ENCODE data around the gene PRPF39. TPM values are rescaled to one million over a fixed set of nuclear protein-coding genes. Genes with fewer than 3 reads are reported as not detected.

Gene PRPF39
- total and polyA plus RNA-seq, 8 donors = 7.5 to 148 (median 31.8) TPM

- Histone ChIP-seq H3K4me3 (no peak overlapping the region), H3K36me3 (peaks cover 0 to 6% (median 2%) of the 10 kb centered on the region in 4 donors), H3K27me3 (no peaks in the 10 kb centered on the region), H3K4me1 (no peaks in the 10 kb centered on the region), H3K27ac (no peak overlapping the region), H3K9me3 (no peaks in the 10 kb centered on the region)
- no peak for DNase-seq
- TF ChIP-seq POLR2AphosphoS5 (IDR thresholded peaks at IDR 0.05) (no peak), CTCF (IDR thresholded peaks at IDR 0.05) (no peak), EP300 (IDR thresholded peaks at IDR 0.05) (no peak), POLR2A (IDR thresholded peaks at IDR 0.05) (no peak)
- intact Hi-C loops (cut with DNase I; ENCODE audit: low total_unique reads) = no loop called here
These were observed 72.2 kb downstream of the PRPF39 start for GRCh38 chr14:45156067-45156466.

Small RNA genes lying within 50 kb of the gene (small RNA-seq; reads per million reads assigned to genes)
- gene RF00151 (0 to 0.07 (median 0) reads per million in 4 donors), gene SNORD127 (4,722 to 12,837 (median 9,814) reads per million in 4 donors)

Other genes starting within 250 kb of the PRPF39 start
- gene KLHL28, start 122.2 kb upstream of the PRPF39 start, total RNA-seq = 10 to 100 TPM in 3 of 5 donors, 1 to 10 TPM in 2; 5.2 to 20.6 (median 13.4) TPM
- gene KLHL28, start 122.2 kb upstream of the PRPF39 start, polyA plus RNA-seq = 1 to 10 TPM; 1.5 to 2.1 (median 1.7) TPM
- 10 to 100 TPM in 4 of 5 donors, 1 to 10 TPM in 1; 2.9 to 58.0 (median 25.8) TPM for gene TOGARAM1, start 121.9 kb upstream of the PRPF39 start, total RNA-seq
- 1 to 10 TPM; 2.6 to 5.5 (median 3.8) TPM for gene TOGARAM1, start 121.9 kb upstream of the PRPF39 start, polyA plus RNA-seq
- 10 to 100 TPM in 3 of 5 donors, 1 to 10 TPM in 1, under 1 TPM in 1; 0.58 to 43.3 (median 28.4) TPM for gene FKBP3, start 50.4 kb downstream of the PRPF39 start, total RNA-seq
- 10 to 100 TPM; 66.3 to 81.3 (median 80.2) TPM for gene FKBP3, start 50.4 kb downstream of the PRPF39 start, polyA plus RNA-seq
- gene FANCM, start 51.8 kb downstream of the PRPF39 start, total RNA-seq = 10 to 100 TPM in 1 of 5 donors, 1 to 10 TPM in 4; 2.9 to 15.2 (median 4.0) TPM
- 1 to 10 TPM in 2 of 3 donors, under 1 TPM in 1; 0.92 to 3.1 (median 1.8) TPM for gene FANCM, start 51.8 kb downstream of the PRPF39 start, polyA plus RNA-seq
- gene MIS18BP1, start 169.1 kb downstream of the PRPF39 start, total RNA-seq = 10 to 100 TPM; 10.7 to 67.7 (median 44.2) TPM
- 1 to 10 TPM; 4.4 to 6.1 (median 5.0) TPM for gene MIS18BP1, start 169.1 kb downstream of the PRPF39 start, polyA plus RNA-seq